HepG2 (cell line): ENCODE results near the gene AGAP6. TPM values are rescaled to one million over a fixed set of nuclear protein-coding genes. Genes with fewer than 3 reads are reported as not detected.
"Not testable (repeated sequence)": the region's sequence is repeated elsewhere in the genome, so short reads cannot be mapped to it uniquely, and the experiment has no call there.

Experiments used
- ATAC-seq: fragments of 200-7000 bp; cut with Tn5 transposase; 3 replicates; pipeline ENCODE4 v1.9.1; 2020; ENCODE audit warnings: mild to moderate bottlenecking, moderate library complexity
- BruUV-seq: library from RNA; stranded (reverse); fragments of 400-500 nt; replicated peaks from 2 replicates; lab custom pipeline; 2021; lab: Mats Ljungman, UMichigan
- CTCF ChIA-PET: fragments of 300-600 bp; formaldehyde crosslinking; extraction: SDS; loops from one replicate; lab custom pipeline; 2021; ENCODE audit warnings: low total read pairs, inconsistent platforms, low intra/inter-chr PET ratio; lab: Yijun Ruan, JAX
- POLR2A ChIA-PET: fragments of 350-600 bp; sonication (Branson Sonifier 250); formaldehyde crosslinking; loops from one replicate; lab custom pipeline; 2020; ENCODE audit warnings: antibody characterized with exemption, inconsistent platforms; lab: Yijun Ruan, JAX
- DNase-seq: peaks from one replicate; pipeline ENCODE4 v3.0.0-alpha.2; 2015; ENCODE audit warnings: low spot score
- FAIRE-seq: peaks from 3 replicates; lab custom pipeline; 2011; peaks lifted over from hg19 to GRCh38; lab: Jason Lieb, UNC
- H2AFZ ChIP-seq: one replicate; pipeline ENCODE4 v1.6.1; 2011; ENCODE audit warnings: low read length, inconsistent platforms
- H3K27ac ChIP-seq: fragments of 300-600 bp; 3 replicates; pipeline ENCODE4 v1.8.0; 2011; ENCODE audit warnings: mixed run types, mild to moderate bottlenecking, mixed read lengths, low read length, inconsistent platforms; ENCODE audit not compliant: insufficient read depth; ENCODE audit errors: extremely low read length
- H3K27me3 ChIP-seq, 2 experiments: fragments of 200-600 bp in 1 of 2; 2 replicates in 1 of 2; 3 replicates in 1 of 2; pipeline versions ENCODE4 v1.6.0 to v1.8.0; 2011; ENCODE audit warnings: low read length in 2 of 2, mild to moderate bottlenecking in 2 of 2, moderate library complexity in 2 of 2, inconsistent platforms in 1 of 2; ENCODE audit not compliant: insufficient read depth in 2 of 2, control insufficient read depth in 1 of 2
- H3K36me3 ChIP-seq, 2 experiments: fragments of 200-600 bp in 1 of 2; replicated peaks in 1 of 2; 2 replicates in 1 of 2; 3 replicates in 1 of 2; pipeline versions ENCODE4 v1.5.1 to v1.8.0; 2011; ENCODE audit warnings: low read length in 2 of 2, inconsistent platforms in 1 of 2; ENCODE audit not compliant: insufficient read depth in 2 of 2, control insufficient read depth in 1 of 2
- H3K4me1 ChIP-seq: 2 replicates; pipeline ENCODE4 v1.5.1; 2012; ENCODE audit warnings: low read length, inconsistent platforms; ENCODE audit not compliant: insufficient read depth
- H3K4me2 ChIP-seq: 2 replicates; pipeline ENCODE4 v1.6.0; 2011; ENCODE audit warnings: low read depth, low read length, inconsistent platforms
- H3K4me3 ChIP-seq, 3 experiments: fragments of 200-600 bp in 1 of 3; sonication (generic), shearing (Covaris generic) in 1 of 3; replicated peaks in 1 of 3; 2 replicates each; pipeline ENCODE4 v1.5.1; 2011 to 2016; ENCODE audit warnings: low read length in 3 of 3, inconsistent platforms in 2 of 3, low read depth in 2 of 3, mild to moderate bottlenecking in 2 of 3, control low read depth in 1 of 3, mixed read lengths in 1 of 3; ENCODE audit not compliant: insufficient read depth in 1 of 3
- H3K79me2 ChIP-seq: one replicate; pipeline ENCODE4 v1.6.1; 2011; ENCODE audit warnings: low read length, inconsistent platforms; ENCODE audit not compliant: insufficient read depth
- H3K9ac ChIP-seq: 2 replicates; pipeline ENCODE4 v1.6.0; 2011; ENCODE audit warnings: mild to moderate bottlenecking, low read depth, low read length, inconsistent platforms; ENCODE audit not compliant: insufficient read depth
- H3K9me3 ChIP-seq: 2 replicates; pipeline ENCODE4 v1.5.1; 2012; ENCODE audit warnings: mild to moderate bottlenecking, low read length
- H4K20me1 ChIP-seq: 2 replicates; pipeline ENCODE4 v1.6.0; 2011; ENCODE audit warnings: inconsistent platforms, mild to moderate bottlenecking, low read length, moderate library complexity; ENCODE audit not compliant: insufficient read depth
- CHD2 ChIP-seq: IDR thresholded peaks from 2 replicates; pipeline ENCODE4 v1.6.1; 2011; ENCODE audit warnings: low read depth, low read length, improper control_type of control experiment
- KDM5A ChIP-seq: fragments of 200-600 bp; sonication (generic); IDR thresholded peaks from 2 replicates; pipeline ENCODE4 v1.7.0; 2018; ENCODE audit warnings: antibody characterized with exemption, mild to moderate bottlenecking, low read length, borderline replicate concordance
- WGBS: methylation state at CpG from one replicate; pipeline ENCODE4 v1.1.6; 2017; ENCODE audit warnings: low lambda C conversion rate; 5-methylcytosine and 5-hydroxymethylcytosine counted together
- in situ Hi-C: cut with HindIII; loops from 2 replicates; pipeline ENCODE4 v1.10.0; 2017; ENCODE audit warnings: low pct_unique_long_range_greater_than_20kb; ENCODE audit not compliant: extremely low pct_ligation_motif_present
- intact Hi-C: fragments of 100-400 bp; cut with micrococcal nuclease; formaldehyde crosslinking; loops from one replicate; pipeline ENCODE4 v1.10.0; 2022; ENCODE audit not compliant: unreplicated experiment
- polyA plus RNA-seq, 8 experiments: library from polyadenylated mRNA; depleted of rRNA in 3 of 8; stranded (reverse) in 7 of 8; unstranded in 1 of 8; fragments of >200 nt; fragmentation: Illumina TruSeq in 4 of 8; extraction: Trizol in 4 of 8; gene quantifications; 2 replicates each; pipeline versions ENCODE4 v1.2.1 to v1.2.3, GENCODE V29; 2011 to 2016; ENCODE audit warnings: low read depth in 4 of 8, missing spikeins in 1 of 8, mixed read lengths in 1 of 8; ENCODE audit not compliant: insufficient read depth in 1 of 8
- total RNA-seq, 5 experiments: library from RNA; depleted of rRNA; stranded (reverse); fragments of >200 nt; fragmentation: Illumina TruSeq; extraction: Trizol; gene quantifications; 2 replicates each; pipeline ENCODE4 v1.2.3, GENCODE V29; 2016; ENCODE audit warnings: low read depth in 1 of 5

Gene AGAP6
- total and polyA plus RNA-seq, 2 of the 13 experiments (the other 11 are each of a cell fraction or from before 2014, with no cell fraction given), result 7.7 to 19.5 TPM

- Histone ChIP-seq H3K4me2 (peak overlapping the region; percentile 73), H3K27ac (peak overlapping the region; percentile 77), H3K79me2 (peaks cover 41% of the 10 kb centered on the region), H3K4me1 (peaks cover 16% of the 10 kb centered on the region), H3K9ac (peak overlapping the region; percentile 87), H3K4me3 (peak overlapping the region; percentile 53 to 93 (median 83))
- H3K9me3 ChIP-seq, CTCF ChIA-PET, in situ Hi-C loops, H3K27me3 ChIP-seq, H3K36me3 ChIP-seq, H4K20me1 ChIP-seq, H2AFZ ChIP-seq, FAIRE-seq: not testable (repeated sequence)
- intact Hi-C loops, result loop anchor here (5.0 kb wide), 1 partner anchor 280 kb away; no protein-coding TSS in a partner anchor
- POLR2A ChIA-PET, result interaction anchor here (1.0 kb wide), 1 partner anchor 7 kb away, joined by 3 read pairs; no protein-coding TSS in a partner anchor
- ATAC-seq (peak; percentile 52), DNase-seq (peak; percentile 16)
- BruUV-seq, result TSS peak; percentile 77
- TF ChIP-seq KDM5A (peak; percentile 10; the same call in 1 of the 2 replicates), CHD2 (peak; percentile 32; the same call in 1 of the 2 replicates)
- WGBS, result 0% methylated on average over 12 of the region's 12 CpGs
These were observed 45.9 kb upstream of the AGAP6 start for GRCh38 chr10:49942339-49942705.

- Histone ChIP-seq H3K4me1 (peaks cover 16% of the 10 kb centered on the region), H3K79me2 (peaks cover 35% of the 10 kb centered on the region), H3K4me2 (peak overlapping the region; percentile 47), H3K9ac (peak overlapping the region; percentile 34; the same call in 1 of the 2 replicates)
- H3K27me3 ChIP-seq, in situ Hi-C loops, H3K4me3 ChIP-seq, FAIRE-seq, CTCF ChIA-PET, H3K9me3 ChIP-seq, BruUV-seq, H3K36me3 ChIP-seq, ATAC-seq, POLR2A ChIA-PET, H2AFZ ChIP-seq, H3K27ac ChIP-seq, DNase-seq, H4K20me1 ChIP-seq: not testable (repeated sequence)
- intact Hi-C loops, result loop anchor here (5.0 kb wide), 1 partner anchor 279 kb away; no protein-coding TSS in a partner anchor
- 98% methylated on average over 2 of the region's 2 CpGs for WGBS
These were observed 44.6 kb upstream of the AGAP6 start for GRCh38 chr10:49943607-49944006.

- H3K4me2 ChIP-seq, H3K27me3 ChIP-seq, H3K4me3 ChIP-seq, H3K36me3 ChIP-seq, BruUV-seq, H3K9ac ChIP-seq, H3K9me3 ChIP-seq, ATAC-seq, H4K20me1 ChIP-seq, H3K4me1 ChIP-seq, H3K27ac ChIP-seq, intact Hi-C loops, DNase-seq, in situ Hi-C loops, H2AFZ ChIP-seq, POLR2A ChIA-PET, CTCF ChIA-PET, FAIRE-seq: not testable (repeated sequence)
- 95% methylated on average over 1 of the region's 2 CpGs for WGBS
- H3K79me2 ChIP-seq, result peaks cover 12% of the 10 kb centered on the region
These were observed 40.1 kb upstream of the AGAP6 start for GRCh38 chr10:49948142-49948541.

GRCh38 chr10:49948737-49949136 is 39.5 kb upstream of the AGAP6 start:
- WGBS, result 94% methylated on average over 2 of the region's 2 CpGs
- H4K20me1 ChIP-seq, H3K9ac ChIP-seq, DNase-seq, ATAC-seq, POLR2A ChIA-PET, H3K4me2 ChIP-seq, in situ Hi-C loops, H2AFZ ChIP-seq, CTCF ChIA-PET, H3K36me3 ChIP-seq, H3K9me3 ChIP-seq, H3K79me2 ChIP-seq, H3K4me3 ChIP-seq, H3K27me3 ChIP-seq, FAIRE-seq, intact Hi-C loops, H3K4me1 ChIP-seq, H3K27ac ChIP-seq, BruUV-seq: not testable (repeated sequence)
